T-cell (primary cell): ENCODE results near the gene NDRG4. TPM values are rescaled to one million over a fixed set of nuclear protein-coding genes. Genes with fewer than 3 reads are reported as not detected.
"Not testable (repeated sequence)": the region's sequence is repeated elsewhere in the genome, so short reads cannot be mapped to it uniquely, and the experiment has no call there.

ENCODE experiments used
- ATAC-seq, 4 experiments: fragments of 200-7000 bp in 3 of 4; fragments of 150-1000 bp in 1 of 4; cut with Tn5 transposase; replicated peaks in 1 of 4; 1 replicate in 3 of 4; 2 replicates in 1 of 4; pipeline ENCODE4 v1.10.0; 2021; ENCODE audit warnings: moderate library complexity in 3 of 4, mild to moderate bottlenecking in 2 of 4, moderate number of reproducible peaks in 1 of 4
- CTCF ChIA-PET, 2 donors: fragments of 300-600 bp; sonication (Branson Sonifier 250); formaldehyde crosslinking; loops; one replicate each; lab custom pipeline; 2022; ENCODE audit warnings: antibody characterized with exemption in 2 of 2; lab: Charles Lee
- POLR2A ChIA-PET, 2 donors: fragments of 300-600 bp; sonication (Branson Sonifier 250); formaldehyde crosslinking; loops; one replicate each; lab custom pipeline; 2022; ENCODE audit warnings: antibody characterized with exemption in 2 of 2; lab: Charles Lee
- DNase-seq, 35 experiments: peaks; one replicate each; pipeline versions ENCODE4 v3.0.0 to v3.0.0-alpha.2; 2013 to 2023
- H3K27ac ChIP-seq: one replicate; pipeline ENCODE4 v1.5.1; 2013; ENCODE audit warnings: low read length
- H3K27me3 ChIP-seq, 2 experiments: replicated peaks in 1 of 2; 1 replicate in 1 of 2; 2 replicates in 1 of 2; pipeline versions ENCODE4 v1.6.1 to v1.7.0; 2013; ENCODE audit warnings: low read length in 1 of 2, mixed read lengths in 1 of 2; ENCODE audit not compliant: control insufficient read depth in 2 of 2, insufficient read depth in 2 of 2; ENCODE audit errors: extremely low read depth in 1 of 2
- H3K36me3 ChIP-seq, 2 donors: 1 replicate in 1 of 2; 2 replicates in 1 of 2; pipeline versions ENCODE4 v1.6.1 to v1.7.0; 2013; ENCODE audit warnings: low read length in 1 of 2; ENCODE audit not compliant: control insufficient read depth in 2 of 2, insufficient read depth in 1 of 2; ENCODE audit errors: extremely low read depth in 1 of 2
- H3K4me1 ChIP-seq, 2 experiments: 1 replicate in 1 of 2; 2 replicates in 1 of 2; pipeline versions ENCODE4 v1.6.1 to v1.7.0; 2013; ENCODE audit warnings: low read length in 2 of 2, mixed read lengths in 1 of 2; ENCODE audit not compliant: insufficient read depth in 2 of 2, control insufficient read depth in 1 of 2; ENCODE audit errors: extremely low read depth in 1 of 2
- H3K4me3 ChIP-seq, 2 donors: 1 replicate in 1 of 2; 2 replicates in 1 of 2; pipeline versions ENCODE4 v1.5.1 to v1.7.0; 2013; ENCODE audit warnings: mild to moderate bottlenecking in 2 of 2, low read length in 1 of 2, moderate library complexity in 1 of 2; ENCODE audit not compliant: control insufficient read depth in 1 of 2; ENCODE audit errors: extremely low read depth in 1 of 2
- H3K9me3 ChIP-seq: 2 replicates; pipeline ENCODE4 v1.7.0; 2013
- H3K27ac Mint-ChIP-seq, 2 donors: one replicate each; pipeline ENCODE4 v1.8.0; 2020 to 2021; ENCODE audit warnings: mild to moderate bottlenecking in 2 of 2, mixed read lengths in 2 of 2
- H3K27me3 Mint-ChIP-seq, 2 donors: one replicate each; pipeline ENCODE4 v1.8.0; 2021 to 2022; ENCODE audit warnings: mixed read lengths in 2 of 2
- H3K36me3 Mint-ChIP-seq: one replicate; pipeline ENCODE4 v1.8.0; 2021; ENCODE audit warnings: mixed read lengths
- H3K4me1 Mint-ChIP-seq, 3 donors: one replicate each; pipeline ENCODE4 v1.8.0; 2020 to 2022; ENCODE audit warnings: mixed read lengths in 3 of 3, mild to moderate bottlenecking in 1 of 3
- H3K4me3 Mint-ChIP-seq, 3 donors: one replicate each; pipeline ENCODE4 v1.8.0; 2020 to 2022; ENCODE audit warnings: mild to moderate bottlenecking in 3 of 3, mixed read lengths in 3 of 3, moderate library complexity in 3 of 3
- H3K9me3 Mint-ChIP-seq, 3 donors: one replicate each; pipeline ENCODE4 v1.8.0; 2020 to 2022; ENCODE audit warnings: mixed read lengths in 3 of 3
- WGBS: methylation state at CpG from one replicate; pipeline ENCODE4 v1.1.5; 2013; ENCODE audit warnings: missing lambda C conversion rate; ENCODE audit not compliant: insufficient coverage; 5-methylcytosine and 5-hydroxymethylcytosine counted together
- total RNA-seq, 35 experiments: library from RNA in 6 of 35; stranded (reverse) in 6 of 35; fragments of 120-200 nt in 1 of 35; gene quantifications; one replicate each; pipeline versions ENCODE4 v1.2.1 to v1.2.4 and lab custom pipeline; 2013 to 2026

The NDRG4 gene
- total RNA-seq, 5 donors from 2014 or later (not counting 1 experiment from before 2014, with no cell fraction given) = 0.66 to 3.6 (median 1.7) TPM

DNA sequence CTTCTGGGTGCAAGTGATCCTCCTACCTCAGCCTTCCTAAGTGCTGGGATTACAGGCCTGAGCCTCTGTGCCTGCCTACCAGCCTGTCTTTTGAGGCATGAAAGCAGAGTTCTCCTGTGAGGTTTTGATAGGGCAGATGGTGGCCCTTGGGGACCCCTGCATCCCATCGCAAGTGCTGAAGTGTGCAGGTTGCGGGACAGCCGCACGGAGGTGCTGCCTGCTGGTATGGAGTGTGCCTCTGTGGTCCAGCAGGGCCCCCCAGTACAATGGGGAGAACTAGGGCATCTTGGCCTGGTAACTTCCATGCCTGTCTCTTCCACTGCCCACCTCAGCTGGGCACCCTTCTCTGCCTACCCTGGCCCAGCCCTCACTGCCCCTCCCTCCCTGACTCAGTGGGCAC, 9.9 kb upstream of the NDRG4 start:
- Mint-ChIP-seq H3K4me3 (no peak overlapping the region), H3K27me3 (peaks cover 0 to 4% of the 10 kb centered on the region in 2 donors), H3K9me3 (no peaks in the 10 kb centered on the region), H3K36me3 (no peaks in the 10 kb centered on the region), H3K4me1 (peaks cover 0 to 4% (median 2%) of the 10 kb centered on the region in 3 donors), H3K27ac (no peak overlapping the region)
- Histone ChIP-seq H3K27ac (no peak overlapping the region), H3K36me3 (no peaks in the 10 kb centered on the region), H3K27me3 (peaks cover 0 to 35% of the 10 kb centered on the region in 2 experiments), H3K4me1 (peaks cover 0 to 7% of the 10 kb centered on the region in 2 experiments), H3K9me3 (no peaks in the 10 kb centered on the region), H3K4me3 (no peak overlapping the region)
- no peak for ATAC-seq
- no peak for DNase-seq
- WGBS = 95% methylated on average over 4 of the region's 4 CpGs
- ChIA-PET CTCF (interaction anchor here in 1 of 2 donors (1.5 to 3.0 kb wide), 2 partner anchors 153 to 154 kb away, joined by 4 to 47 read pairs; no protein-coding TSS in a partner anchor), POLR2A (no interaction called here)

DNA sequence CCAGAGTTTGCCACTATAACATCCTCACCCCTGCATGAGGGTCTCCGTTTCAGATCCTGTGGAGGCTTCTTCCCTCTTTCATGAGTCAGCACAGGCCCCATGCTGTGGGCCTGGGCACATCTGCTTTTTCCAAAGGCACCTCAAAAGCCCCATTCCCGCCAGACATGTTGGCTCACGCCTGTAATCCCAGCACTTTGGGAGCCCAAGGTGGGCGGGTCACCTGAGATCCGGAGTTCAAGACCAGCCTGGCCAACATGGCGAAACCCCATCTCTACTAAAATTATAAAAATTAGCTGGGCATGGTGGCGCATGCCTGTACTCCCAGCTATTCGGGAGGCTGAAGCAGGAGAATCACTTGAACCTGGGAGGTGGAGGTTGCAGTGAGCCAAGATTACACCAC, 9.4 kb upstream of the NDRG4 start:
- H3K27ac ChIP-seq, POLR2A ChIA-PET, H3K27me3 Mint-ChIP-seq, H3K36me3 Mint-ChIP-seq, H3K9me3 Mint-ChIP-seq, H3K4me3 ChIP-seq, H3K4me1 Mint-ChIP-seq, H3K4me3 Mint-ChIP-seq, H3K27ac Mint-ChIP-seq, H3K9me3 ChIP-seq, ATAC-seq, H3K36me3 ChIP-seq: not testable (repeated sequence)
- WGBS = 67% methylated on average over 2 of the region's 8 CpGs
- Histone ChIP-seq H3K4me1 (peaks cover 0 to 12% of the 10 kb centered on the region in 2 experiments), H3K27me3 (peaks cover 0 to 35% of the 10 kb centered on the region in 2 experiments)
- peak in 1 of 35 experiments; percentile 2 for DNase-seq
- CTCF ChIA-PET = interaction anchor here in 1 of 2 donors (1.5 kb wide), 1 partner anchor 154 kb away, joined by 4 read pairs; no protein-coding TSS in a partner anchor

DNA sequence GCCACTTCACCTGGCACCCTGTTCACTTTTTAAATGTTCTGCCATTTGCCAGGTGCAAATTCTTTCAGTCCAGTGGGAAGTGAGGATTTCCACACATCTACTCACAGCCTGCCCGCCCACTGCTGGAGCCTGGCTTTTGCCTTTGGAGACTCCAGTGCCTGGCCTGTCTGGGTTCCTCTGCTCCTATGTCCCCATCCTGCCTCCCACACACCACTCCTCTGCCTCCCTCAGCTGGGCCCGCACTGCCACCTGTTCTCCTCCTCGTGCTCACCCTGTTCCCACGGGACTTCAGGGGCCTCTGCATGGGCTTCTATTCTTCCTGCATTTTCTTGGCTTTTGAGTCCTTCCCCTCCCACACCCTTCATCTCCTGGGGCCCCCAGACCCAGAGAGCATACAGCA, 7.9 kb upstream of the NDRG4 start:
- Histone ChIP-seq H3K4me1 (peaks cover 0 to 12% of the 10 kb centered on the region in 2 experiments), H3K27me3 (peaks cover 0 to 29% of the 10 kb centered on the region in 2 experiments), H3K27ac (no peak overlapping the region), H3K36me3 (no peaks in the 10 kb centered on the region), H3K9me3 (no peaks in the 10 kb centered on the region), H3K4me3 (no peak overlapping the region)
- no peaks in the 10 kb centered on the region for H3K36me3 Mint-ChIP-seq
- H3K27me3 Mint-ChIP-seq = peaks cover 0 to 2% of the 10 kb centered on the region in 2 donors
- H3K4me3 Mint-ChIP-seq = no peak overlapping the region
- ATAC-seq = no peak
- WGBS = 68% methylated on average over 3 of the region's 4 CpGs
- no peak overlapping the region for H3K27ac Mint-ChIP-seq
- H3K4me1 Mint-ChIP-seq = peaks cover 0 to 12% (median 11%) of the 10 kb centered on the region in 3 donors
- no peaks in the 10 kb centered on the region for H3K9me3 Mint-ChIP-seq
- CTCF ChIA-PET = interaction anchor here in 1 of 2 donors (0.5 to 0.7 kb wide), 3 partner anchors 124 to 164 kb away, joined by 3 to 6 read pairs (median 4); no protein-coding TSS in a partner anchor
- DNase-seq = peak in 1 of 35 experiments; percentile 1
- POLR2A ChIA-PET = no interaction called here

DNA sequence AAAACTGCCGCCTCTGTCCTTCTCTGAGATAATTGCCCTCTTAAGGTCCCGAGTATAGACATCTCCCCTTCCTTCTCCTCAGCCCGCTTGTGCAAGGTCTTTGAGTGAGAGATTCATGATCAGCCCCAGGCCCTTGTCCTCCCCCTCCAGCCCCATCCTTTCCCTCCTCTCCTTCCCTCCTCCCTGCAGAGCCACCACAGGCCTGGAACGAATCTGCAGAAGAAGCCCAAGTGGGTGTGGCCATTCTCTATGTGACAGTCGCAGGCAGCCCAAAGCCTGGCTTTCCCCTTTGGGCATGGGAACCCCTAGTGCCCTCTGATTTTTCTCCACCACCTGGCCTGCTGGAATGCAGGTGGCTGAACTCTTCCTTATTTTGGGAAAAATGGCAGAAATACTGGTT, 7.2 kb upstream of the NDRG4 start:
- no peaks in the 10 kb centered on the region for H3K36me3 Mint-ChIP-seq
- H3K4me3 ChIP-seq = no peak overlapping the region
- peaks cover 0 to 11% (median 11%) of the 10 kb centered on the region in 3 donors for H3K4me1 Mint-ChIP-seq
- ChIA-PET CTCF (interaction anchor here in 1 of 2 donors (0.6 to 1.6 kb wide), 3 partner anchors 155 to 165 kb away, joined by 4 to 5 read pairs (median 4); no protein-coding TSS in a partner anchor), POLR2A (interaction anchor here in 1 of 2 donors (0.6 to 0.7 kb wide), 2 partner anchors 25 to 238 kb away, joined by 3 to 5 read pairs; no protein-coding TSS in a partner anchor)
- H3K36me3 ChIP-seq = no peaks in the 10 kb centered on the region
- no peaks in the 10 kb centered on the region for H3K9me3 ChIP-seq
- H3K27me3 ChIP-seq = peaks cover 0 to 23% of the 10 kb centered on the region in 2 experiments
- H3K9me3 Mint-ChIP-seq = no peaks in the 10 kb centered on the region
- no peak for DNase-seq
- no peak for ATAC-seq
- peaks cover 0 to 7% of the 10 kb centered on the region in 2 experiments for H3K4me1 ChIP-seq
- H3K27ac ChIP-seq = no peak overlapping the region
- H3K27me3 Mint-ChIP-seq = peaks cover 0 to 2% of the 10 kb centered on the region in 2 donors
- no peak overlapping the region for H3K4me3 Mint-ChIP-seq
- 70% methylated on average over 4 of the region's 5 CpGs for WGBS
- no peak overlapping the region for H3K27ac Mint-ChIP-seq

DNA sequence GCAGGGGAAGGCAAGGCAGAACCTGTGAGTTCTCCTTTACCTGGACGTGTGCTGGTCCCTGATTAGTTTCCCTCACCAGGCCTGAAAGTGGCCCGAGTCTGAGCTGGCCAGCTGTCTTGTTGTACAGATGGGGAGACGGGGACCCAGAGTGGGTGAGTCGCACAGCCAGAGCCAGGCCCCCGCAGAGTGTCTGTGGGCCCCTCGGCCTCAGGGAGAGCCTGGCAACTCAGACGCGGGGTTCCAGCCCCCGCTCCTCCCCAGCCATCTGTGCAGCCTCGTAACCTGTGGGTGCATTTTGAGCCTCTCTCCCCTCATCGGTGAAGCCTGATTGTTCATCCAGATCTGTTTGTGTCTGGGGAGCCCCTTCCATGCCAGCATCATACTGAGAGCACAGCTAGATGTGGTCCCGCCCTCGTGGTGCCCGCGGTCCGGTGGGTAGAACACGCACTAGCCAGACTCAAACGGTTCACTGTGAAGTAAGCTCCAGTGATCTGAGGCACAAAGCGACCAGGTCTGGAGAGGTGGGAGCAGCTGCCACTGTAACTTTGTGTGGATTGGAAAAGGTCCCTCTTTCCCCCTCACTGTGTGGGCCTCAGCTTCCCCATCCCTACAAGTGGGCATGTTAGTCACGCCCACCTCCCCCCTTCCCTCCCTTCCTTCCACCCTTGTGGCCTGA, 6.0 kb upstream of the NDRG4 start:
- no peaks in the 10 kb centered on the region for H3K9me3 Mint-ChIP-seq
- 79% methylated on average over 18 of the region's 20 CpGs for WGBS
- peaks cover 0 to 19% of the 10 kb centered on the region in 2 experiments for H3K27me3 ChIP-seq
- H3K36me3 Mint-ChIP-seq = no peaks in the 10 kb centered on the region
- no peak overlapping the region for H3K27ac ChIP-seq
- H3K4me3 Mint-ChIP-seq = no peak overlapping the region
- no peak overlapping the region for H3K27ac Mint-ChIP-seq
- peaks cover 0 to 5% of the 10 kb centered on the region in 2 experiments for H3K4me1 ChIP-seq
- DNase-seq (no peak), ATAC-seq (no peak)
- H3K4me3 ChIP-seq = no peak overlapping the region
- peaks cover 0 to 11% (median 9%) of the 10 kb centered on the region in 3 donors for H3K4me1 Mint-ChIP-seq
- ChIA-PET POLR2A (no interaction called here), CTCF (interaction anchor here (0.5 to 1.6 kb wide), 3 partner anchors 15 to 157 kb away, joined by 3 to 7 read pairs (median 4); no protein-coding TSS in a partner anchor)
- H3K9me3 ChIP-seq = no peaks in the 10 kb centered on the region
- H3K36me3 ChIP-seq = no peaks in the 10 kb centered on the region
- H3K27me3 Mint-ChIP-seq = peaks cover 0 to 2% of the 10 kb centered on the region in 2 donors

DNA sequence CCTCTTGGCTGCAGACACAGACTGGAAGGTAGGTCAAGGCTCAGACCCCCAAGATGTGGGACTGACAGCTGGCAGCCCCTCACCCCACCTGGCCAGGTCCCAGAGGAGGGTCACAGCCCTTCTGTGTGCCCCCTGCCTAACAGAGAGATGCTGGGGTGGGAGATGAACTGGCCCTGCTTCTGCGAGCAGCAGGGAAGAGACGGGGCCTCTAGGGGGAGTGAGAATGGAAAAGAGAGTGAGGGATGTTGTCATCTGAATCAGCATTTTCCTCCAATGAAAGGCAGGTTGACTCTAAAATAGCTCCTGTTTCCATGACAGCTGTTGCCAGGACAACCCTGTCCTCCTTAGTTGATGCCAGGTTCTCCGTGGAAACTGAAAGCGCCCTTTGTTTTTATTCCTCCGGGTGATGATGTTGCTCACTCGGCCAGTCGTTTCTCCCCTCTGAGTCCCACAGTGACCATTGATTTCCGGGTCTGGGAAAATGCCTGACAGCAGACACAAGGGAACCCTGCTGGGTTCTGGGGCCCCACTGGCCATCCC, 4.9 kb upstream of the NDRG4 start:
- POLR2A ChIA-PET = no interaction called here
- H3K9me3 ChIP-seq = no peaks in the 10 kb centered on the region
- H3K4me1 Mint-ChIP-seq = peaks cover 1 to 14% (median 13%) of the 10 kb centered on the region in 3 donors
- H3K4me1 ChIP-seq = peaks cover 0 to 7% of the 10 kb centered on the region in 2 experiments
- whole genome bisulfite sequencing = 5% methylated on average over 6 of the region's 8 CpGs
- H3K36me3 Mint-ChIP-seq = no peaks in the 10 kb centered on the region
- peak in 2 of 4 experiments; percentile 38 to 65 for ATAC-seq
- peaks cover 0 to 5% of the 10 kb centered on the region in 2 donors for H3K27me3 Mint-ChIP-seq
- H3K27ac ChIP-seq = no peak overlapping the region
- H3K4me3 Mint-ChIP-seq = no peak overlapping the region
- peaks cover 0 to 31% of the 10 kb centered on the region in 2 experiments for H3K27me3 ChIP-seq
- CTCF ChIA-PET = no interaction called here
- H3K27ac Mint-ChIP-seq = no peak overlapping the region
- H3K9me3 Mint-ChIP-seq = no peaks in the 10 kb centered on the region
- peak in 28 of 35 experiments; percentile 22 to 72 (median 44) for DNase-seq
- H3K36me3 ChIP-seq = no peaks in the 10 kb centered on the region
- no peak overlapping the region for H3K4me3 ChIP-seq
